ENCODE results near the gene CANT1.

- TF ChIP-seq CTCF (IDR thresholded peaks at IDR 0.05) = no peak
- no peak for TF ChIP-seq POLR2A (IDR thresholded peaks at IDR 0.05)
Measured at GRCh38 chr17:78957128-78957527, 52.4 kb downstream of the CANT1 start.
